Calu3 (cell line): Measurements from ENCODE around the gene PDLIM4. TPM values are rescaled to one million over a fixed set of nuclear protein-coding genes. Genes with fewer than 3 reads are reported as not detected.

ENCODE experiments used
- BruUV-seq: library from RNA; stranded (reverse); fragments of 400-500 nt; replicated peaks from 2 replicates; lab custom pipeline; 2021; lab: Mats Ljungman, UMichigan
- CTCF ChIA-PET: fragments of 300-600 bp; sonication (Branson Sonifier 250); formaldehyde crosslinking; loops from one replicate; lab custom pipeline; 2022; ENCODE audit warnings: antibody characterized with exemption; lab: Charles Lee
- DNase-seq: peaks from one replicate; pipeline ENCODE4 v3.0.0; 2022
- H3K27ac Mint-ChIP-seq: one replicate; pipeline ENCODE4 v1.8.0; 2022; ENCODE audit warnings: mixed read lengths; ENCODE audit not compliant: unreplicated experiment
- H3K27me3 Mint-ChIP-seq: one replicate; pipeline ENCODE4 v1.8.0; 2022; ENCODE audit warnings: mixed read lengths; ENCODE audit not compliant: unreplicated experiment
- H3K36me3 Mint-ChIP-seq: one replicate; pipeline ENCODE4 v1.8.0; 2022; ENCODE audit warnings: mild to moderate bottlenecking, moderate library complexity, mixed read lengths; ENCODE audit not compliant: insufficient read depth, unreplicated experiment
- H3K4me1 Mint-ChIP-seq: one replicate; pipeline ENCODE4 v1.8.0; 2022; ENCODE audit warnings: mild to moderate bottlenecking, low read depth, mixed read lengths; ENCODE audit not compliant: unreplicated experiment
- H3K4me3 Mint-ChIP-seq: one replicate; pipeline ENCODE4 v1.8.0; 2022; ENCODE audit warnings: mild to moderate bottlenecking, low read depth, moderate library complexity, mixed read lengths; ENCODE audit not compliant: unreplicated experiment
- H3K9me3 Mint-ChIP-seq: one replicate; pipeline ENCODE4 v1.8.0; 2022; ENCODE audit warnings: low read depth, mixed read lengths; ENCODE audit not compliant: unreplicated experiment
- intact Hi-C: fragments of 100-400 bp; cut with micrococcal nuclease; formaldehyde crosslinking; loops from one replicate; pipeline ENCODE4 v1.10.0; 2022; ENCODE audit not compliant: unreplicated experiment
- total RNA-seq: library from RNA; stranded (reverse); gene quantifications from 2 replicates; pipeline ENCODE4 v1.2.3, GENCODE V29; 2022
- TF ChIP-seq, protein P1 (sequence below): fragments of 200-600 bp; IDR thresholded peaks from one replicate; pipeline ENCODE4 v1.8.0; 2022; ENCODE audit warnings: antibody characterized with exemption; ENCODE audit not compliant: unreplicated experiment

Gene PDLIM4
- total RNA-seq, 1 experiment from 2014 or later, result 20.8 TPM

DNA sequence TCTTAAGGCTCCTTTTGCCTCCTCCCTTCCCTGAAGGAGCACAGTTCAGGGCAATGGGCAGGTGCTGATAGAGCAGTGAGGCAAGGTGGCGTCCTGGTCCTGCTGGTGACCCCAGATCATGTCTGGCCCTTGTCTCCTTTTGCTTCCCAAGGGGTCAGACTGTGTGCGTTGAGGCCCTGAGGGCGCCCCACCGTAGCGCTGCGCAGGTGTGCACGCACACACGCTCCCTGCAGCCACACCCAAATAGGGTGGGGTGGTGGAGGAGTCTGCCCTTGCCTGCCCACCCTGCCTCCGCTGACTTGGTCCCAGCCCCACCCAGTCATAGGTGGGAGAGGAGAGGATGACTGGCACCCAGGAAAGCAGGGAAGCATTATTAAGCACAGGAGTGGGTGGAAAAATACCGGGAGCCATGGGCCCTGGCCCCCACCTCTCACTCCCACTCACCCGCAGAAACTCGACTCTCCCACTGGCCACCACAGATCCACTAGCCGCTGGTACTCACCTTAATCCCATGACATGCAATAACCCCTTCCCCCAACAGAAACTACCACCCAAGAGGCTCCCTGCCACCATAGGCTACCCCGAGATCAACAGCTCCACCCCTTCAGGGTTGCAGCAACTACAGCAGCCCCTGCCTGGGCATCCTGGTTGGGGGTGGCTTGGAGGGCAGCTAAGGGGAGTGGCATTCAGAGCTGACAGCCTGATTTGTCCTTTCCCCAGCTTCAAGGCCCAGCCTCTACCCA lies 16.7 kb downstream of the PDLIM4 start:
- no peak overlapping the region for H3K27ac Mint-ChIP-seq
- no TSS peak for BruUV-seq
- H3K4me3 Mint-ChIP-seq, result no peak overlapping the region
- no peak for DNase-seq
- intact Hi-C loops, result no loop called here
- CTCF ChIA-PET, result no interaction called here
- no peaks in the 10 kb centered on the region for H3K9me3 Mint-ChIP-seq
- TF ChIP-seq, protein P1, sequence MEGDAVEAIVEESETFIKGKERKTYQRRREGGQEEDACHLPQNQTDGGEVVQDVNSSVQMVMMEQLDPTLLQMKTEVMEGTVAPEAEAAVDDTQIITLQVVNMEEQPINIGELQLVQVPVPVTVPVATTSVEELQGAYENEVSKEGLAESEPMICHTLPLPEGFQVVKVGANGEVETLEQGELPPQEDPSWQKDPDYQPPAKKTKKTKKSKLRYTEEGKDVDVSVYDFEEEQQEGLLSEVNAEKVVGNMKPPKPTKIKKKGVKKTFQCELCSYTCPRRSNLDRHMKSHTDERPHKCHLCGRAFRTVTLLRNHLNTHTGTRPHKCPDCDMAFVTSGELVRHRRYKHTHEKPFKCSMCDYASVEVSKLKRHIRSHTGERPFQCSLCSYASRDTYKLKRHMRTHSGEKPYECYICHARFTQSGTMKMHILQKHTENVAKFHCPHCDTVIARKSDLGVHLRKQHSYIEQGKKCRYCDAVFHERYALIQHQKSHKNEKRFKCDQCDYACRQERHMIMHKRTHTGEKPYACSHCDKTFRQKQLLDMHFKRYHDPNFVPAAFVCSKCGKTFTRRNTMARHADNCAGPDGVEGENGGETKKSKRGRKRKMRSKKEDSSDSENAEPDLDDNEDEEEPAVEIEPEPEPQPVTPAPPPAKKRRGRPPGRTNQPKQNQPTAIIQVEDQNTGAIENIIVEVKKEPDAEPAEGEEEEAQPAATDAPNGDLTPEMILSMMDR, result no peak
- H3K27me3 Mint-ChIP-seq, result no peaks in the 10 kb centered on the region
- H3K36me3 Mint-ChIP-seq, result no peaks in the 10 kb centered on the region
- peaks cover 18% of the 10 kb centered on the region for H3K4me1 Mint-ChIP-seq

DNA sequence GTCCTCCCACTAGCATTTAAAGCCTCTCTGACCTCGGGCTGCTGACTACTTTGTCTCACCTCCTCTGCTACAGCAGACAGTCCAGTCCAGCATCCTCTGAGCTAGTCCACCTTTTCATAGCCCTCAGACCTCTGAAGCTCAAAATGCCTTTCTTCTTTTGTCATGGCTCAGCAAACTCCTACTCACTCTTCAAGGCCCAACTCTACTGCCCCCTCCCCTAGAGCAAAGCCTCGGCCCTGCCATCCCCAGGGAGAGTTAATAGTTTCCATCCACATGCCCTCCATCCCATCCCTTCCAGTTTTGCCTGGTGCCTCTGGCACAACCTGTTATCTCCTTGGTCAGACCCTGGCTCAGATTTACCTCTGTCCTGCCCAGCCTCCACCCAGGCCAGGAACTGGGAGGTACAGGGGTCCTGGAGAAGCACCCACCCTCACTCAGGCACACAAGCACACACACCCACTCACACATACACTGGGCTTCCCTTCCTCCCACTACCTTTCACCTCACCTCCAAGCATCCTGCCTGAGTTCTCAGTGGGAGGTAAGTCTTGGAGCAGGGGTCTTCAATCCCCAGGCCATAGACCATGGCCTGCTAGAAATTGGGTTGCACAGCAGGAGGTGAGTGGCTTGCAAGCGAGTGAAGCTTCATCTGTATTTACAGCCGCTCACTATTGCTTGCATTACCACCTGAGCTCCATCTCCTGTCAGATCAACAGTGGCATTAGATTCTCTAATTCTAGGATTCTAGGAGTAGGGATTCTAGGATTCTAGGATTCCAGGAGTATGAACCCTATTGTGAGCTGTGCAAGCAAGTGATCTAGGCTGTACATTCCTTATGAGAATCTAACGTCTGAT lies 18.1 kb downstream of the PDLIM4 start:
- BruUV-seq, result no TSS peak
- Mint-ChIP-seq H3K4me1 (peaks cover 18% of the 10 kb centered on the region), H3K27me3 (peaks cover 7% of the 10 kb centered on the region), H3K36me3 (no peaks in the 10 kb centered on the region), H3K27ac (no peak overlapping the region), H3K9me3 (no peaks in the 10 kb centered on the region), H3K4me3 (no peak overlapping the region)
- DNase-seq, result no peak
- CTCF ChIA-PET, result interaction anchor here (0.7 to 1.2 kb wide), 2 partner anchors 18 to 48 kb away, joined by 3 read pairs; partner anchors contain the start of gene P4HA2
- intact Hi-C loops, result no loop called here
- TF ChIP-seq, protein P1, result no peak

DNA sequence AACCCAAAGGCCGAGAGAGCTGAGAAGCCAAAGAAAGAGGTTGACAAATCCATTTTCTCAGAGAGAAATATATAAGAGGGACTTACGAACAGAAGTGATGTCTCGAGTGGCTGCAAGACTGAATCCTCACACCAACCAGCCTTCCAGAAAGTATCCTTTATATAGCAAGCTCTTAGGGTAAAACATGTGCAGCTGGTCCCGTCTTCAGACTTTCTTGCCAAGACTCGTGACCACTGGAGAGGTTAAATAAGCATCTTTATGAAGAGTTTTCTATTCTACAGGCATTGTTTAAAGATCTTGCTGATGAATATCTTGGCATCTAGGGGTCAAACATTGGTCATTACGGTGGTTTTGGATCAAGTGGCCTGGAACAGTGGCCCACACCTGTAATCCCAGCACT lies 19.8 kb downstream of the PDLIM4 start:
- TF ChIP-seq, protein P1, result no peak
- peaks cover 15% of the 10 kb centered on the region for H3K27me3 Mint-ChIP-seq
- no peak overlapping the region for H3K4me3 Mint-ChIP-seq
- H3K4me1 Mint-ChIP-seq, result peaks cover 18% of the 10 kb centered on the region
- intact Hi-C loops, result no loop called here
- H3K36me3 Mint-ChIP-seq, result no peaks in the 10 kb centered on the region
- no peak for DNase-seq
- CTCF ChIA-PET, result interaction anchor here (0.5 to 1.3 kb wide), 2 partner anchors 15 to 421 kb away, joined by 3 read pairs; no protein-coding TSS in a partner anchor
- no peak overlapping the region for H3K27ac Mint-ChIP-seq
- no peaks in the 10 kb centered on the region for H3K9me3 Mint-ChIP-seq
- no TSS peak for BruUV-seq

DNA sequence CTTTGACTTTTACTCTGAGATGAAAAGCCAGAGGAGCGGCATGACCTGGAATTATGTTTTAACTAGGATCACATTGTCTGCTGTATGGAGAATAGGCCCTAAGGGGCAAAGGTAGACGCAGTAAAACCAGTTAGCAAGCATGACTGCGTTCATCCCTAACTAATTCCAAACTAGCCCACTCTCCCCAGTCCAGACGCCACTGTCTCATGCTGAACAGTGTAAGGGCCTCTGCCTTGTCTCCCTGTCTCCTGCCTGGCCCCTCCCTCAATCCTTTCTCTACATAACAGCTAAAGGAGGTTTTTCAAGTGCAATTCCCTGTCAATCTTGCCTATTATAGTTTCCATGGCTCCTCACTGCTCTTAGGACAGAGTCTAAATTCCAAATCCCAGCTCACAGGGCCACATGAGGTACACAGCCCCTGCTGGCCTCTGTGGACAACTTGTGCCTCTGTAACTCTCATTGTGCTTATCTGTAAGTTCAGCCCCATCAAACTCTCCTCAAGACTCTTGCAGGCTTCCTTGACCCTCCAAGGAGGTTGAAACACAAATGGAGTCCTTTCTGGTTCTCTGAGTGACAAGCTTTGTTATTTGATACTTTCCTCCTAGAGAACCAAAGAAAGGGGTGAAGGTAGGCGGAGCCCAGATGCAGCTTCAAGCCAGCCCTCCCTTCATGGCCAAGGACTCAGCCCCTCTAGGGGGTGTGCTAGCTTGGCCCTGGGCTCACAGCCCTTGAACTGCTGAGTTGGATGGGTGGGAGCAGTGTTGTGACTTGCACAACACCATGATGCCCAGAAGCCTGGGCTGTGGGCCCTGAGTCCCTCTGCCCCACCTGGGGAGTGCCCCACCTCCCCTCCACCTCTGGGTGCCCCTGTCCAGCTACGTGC lies 20.7 kb downstream of the PDLIM4 start:
- intact Hi-C loops, result no loop called here
- H3K4me3 Mint-ChIP-seq, result no peak overlapping the region
- CTCF ChIA-PET, result interaction anchor here (1.3 kb wide), 1 partner anchor 14 kb away, joined by 3 read pairs; no protein-coding TSS in a partner anchor
- H3K27me3 Mint-ChIP-seq, result peaks cover 15% of the 10 kb centered on the region
- H3K27ac Mint-ChIP-seq, result no peak overlapping the region
- no peaks in the 10 kb centered on the region for H3K9me3 Mint-ChIP-seq
- H3K4me1 Mint-ChIP-seq, result peaks cover 11% of the 10 kb centered on the region
- BruUV-seq, result no TSS peak
- no peaks in the 10 kb centered on the region for H3K36me3 Mint-ChIP-seq
- DNase-seq, result no peak
- TF ChIP-seq, protein P1, result no peak
